ENCODE results near the gene MAP7D3.

GRCh38 chrX:136203438-136203837 lies 47.8 kb downstream of the MAP7D3 start:
- TF ChIP-seq CTCF (IDR thresholded peaks at IDR 0.05; ENCODE audit: low read depth, low read length) (no peak), POLR2A (IDR thresholded peaks at IDR 0.05; ENCODE audit: extremely low read depth, insufficient read length) (no peak), MYC (IDR thresholded peaks at IDR 0.05; ENCODE audit: low read depth, low read length) (no peak)
